K562 (cell line): ENCODE data around the gene PLEKHN1. TPM values are rescaled to one million over a fixed set of nuclear protein-coding genes. Genes with fewer than 3 reads are reported as not detected.

Experiments used
- ATF3 ChIP-seq, 2 experiments: fragments of 450-650 bp in 1 of 2; sonication (generic) in 1 of 2; formaldehyde crosslinking in 1 of 2; IDR thresholded peaks in 1 of 2; conservative IDR thresholded peaks in 1 of 2; 2 replicates each; pipeline versions ENCODE4 v1.6.1 to v1.8.1; 2016 to 2023; ENCODE audit warnings: mild to moderate bottlenecking in 2 of 2, moderate library complexity in 2 of 2, inconsistent platforms in 1 of 2, missing genetic modification reagents in 1 of 2
- NR2F6 ChIP-seq: fragments of 450-650 bp; formaldehyde crosslinking; IDR thresholded peaks from 2 replicates; pipeline ENCODE4 v1.4.0; 2020; ENCODE audit warnings: mild to moderate bottlenecking
- SP2 ChIP-seq: IDR thresholded peaks from 2 replicates; pipeline ENCODE4 v1.6.1; 2011; ENCODE audit warnings: mild to moderate bottlenecking, low read depth, low read length, moderate library complexity; ENCODE audit not compliant: poor library complexity, severe bottlenecking; ENCODE audit errors: extremely low read depth
- ZNF740 ChIP-seq, 3 experiments: fragments of 200-800 bp in 1 of 3; sonication (Bioruptor generic) in 1 of 3; sonication (generic) in 1 of 3; formaldehyde crosslinking in 1 of 3; IDR thresholded peaks; 2 replicates each; pipeline versions ENCODE4 v1.6.1 to v1.8.0; 2016 to 2022; ENCODE audit warnings: mild to moderate bottlenecking in 2 of 3, missing compliant biosample characterization in 2 of 3, missing genetic modification characterization in 2 of 3, missing genetic modification reagents in 1 of 3
- ZNF75A ChIP-seq: fragments of 450-650 bp; formaldehyde crosslinking; IDR thresholded peaks from 2 replicates; pipeline ENCODE4 v1.4.0; 2020; ENCODE audit warnings: mild to moderate bottlenecking
- polyA plus RNA-seq, 8 experiments: library from polyadenylated mRNA; depleted of rRNA in 4 of 8; stranded (reverse) in 5 of 8; unstranded in 3 of 8; fragments of >200 nt; fragmentation: Nextera tagmentation in 2 of 8; fragmentation: Illumina TruSeq in 1 of 8; extraction: Ambion mirVana in 2 of 8; extraction: Trizol in 1 of 8; gene quantifications; 2 replicates each; pipeline versions ENCODE4 v1.2.1 to v1.2.3, GENCODE V29; 2011 to 2014; ENCODE audit warnings: inconsistent platforms in 1 of 8, missing spikeins in 1 of 8
- total RNA-seq, 7 experiments: library from RNA; depleted of rRNA in 6 of 7; stranded (reverse); fragments of >200 nt in 6 of 7; fragmentation: Illumina TruSeq in 2 of 7; extraction: Trizol in 2 of 7; gene quantifications; 2 replicates each; pipeline versions ENCODE4 v1.2.1 to v1.2.3, GENCODE V29; 2011 to 2021; ENCODE audit warnings: low replicate concordance in 1 of 7

PLEKHN1 gene
- total and polyA plus RNA-seq, 9 of the 15 experiments (the other 6 are each of a cell fraction or from before 2014, with no cell fraction given): 0.07 to 1.5 (median 0.13) TPM; not detected in 2

GRCh38 chr1:929712-930632, 36.3 kb upstream of the PLEKHN1 start (continued):
- TF ChIP-seq ATF3 (IDR thresholded peaks at IDR 0.05) (no peak), ATF3 (CRISPR knock-in tag; conservative IDR thresholded peaks at IDR 0.05) (no peak), SP2 (no peak), NR2F6 (CRISPR knock-in tag) (no peak), ZNF75A (CRISPR knock-in tag) (no peak), ZNF740 (CRISPR knock-in tag; IDR thresholded peaks at IDR 0.05) (no peak), ZNF740 (tag; IDR thresholded peaks at IDR 0.05) (no peak)
